CD4-positive, alpha-beta T cell (primary cell): Measurements from ENCODE around the gene CPNE7. TPM values are rescaled to one million over a fixed set of nuclear protein-coding genes. Genes with fewer than 3 reads are reported as not detected.

Source experiments
- ATAC-seq: fragments of 200-7000 bp; cut with Tn5 transposase; one replicate; pipeline ENCODE4 v1.10.0; 2022; ENCODE audit warnings: mild to moderate bottlenecking; ENCODE audit not compliant: poor library complexity
- CTCF ChIA-PET: fragments of 350-600 bp; sonication (Branson Sonifier 250); formaldehyde crosslinking; loops from one replicate; lab custom pipeline; 2021; ENCODE audit warnings: antibody characterized with exemption, inconsistent platforms; lab: Charles Lee
- POLR2A ChIA-PET: fragments of 350-600 bp; sonication (Branson Sonifier 250); formaldehyde crosslinking; loops from one replicate; lab custom pipeline; 2021; ENCODE audit warnings: antibody characterized with exemption, inconsistent platforms; lab: Charles Lee
- DNase-seq, 14 experiments: peaks; one replicate each; pipeline ENCODE4 v3.0.0-alpha.2; 2013 to 2020; ENCODE audit warnings: mixed read lengths in 2 of 14
- H3K27ac ChIP-seq, 2 donors: one replicate each; pipeline versions ENCODE4 v1.5.1 to v1.7.0; 2013; ENCODE audit warnings: low read length in 2 of 2, low read depth in 1 of 2, mild to moderate bottlenecking in 1 of 2
- H3K27me3 ChIP-seq, 2 experiments: 1 replicate in 1 of 2; 2 replicates in 1 of 2; pipeline versions ENCODE4 v1.6.1 to v1.7.0; 2013; ENCODE audit warnings: low read length in 2 of 2, control low read depth in 1 of 2, mild to moderate bottlenecking in 1 of 2, moderate library complexity in 1 of 2; ENCODE audit not compliant: insufficient read depth in 2 of 2, control insufficient read depth in 1 of 2
- H3K36me3 ChIP-seq: one replicate; pipeline ENCODE4 v1.6.1; 2013; ENCODE audit warnings: low read length, control low read depth; ENCODE audit not compliant: insufficient read depth
- H3K4me1 ChIP-seq: one replicate; pipeline ENCODE4 v1.6.1; 2013; ENCODE audit warnings: low read length, control low read depth; ENCODE audit not compliant: insufficient read depth
- H3K4me3 ChIP-seq: one replicate; pipeline ENCODE4 v1.5.1; 2013; ENCODE audit warnings: mild to moderate bottlenecking, low read length, moderate library complexity
- H3K9me3 ChIP-seq, 2 experiments: 1 replicate in 1 of 2; 2 replicates in 1 of 2; pipeline versions ENCODE4 v1.6.1 to v1.7.0; 2013; ENCODE audit warnings: low read length in 2 of 2, mild to moderate bottlenecking in 2 of 2, control low read depth in 1 of 2, moderate library complexity in 1 of 2; ENCODE audit not compliant: control insufficient read depth in 1 of 2, insufficient read depth in 1 of 2
- H3K27ac Mint-ChIP-seq: one replicate; pipeline ENCODE4 v1.8.0; 2020; ENCODE audit warnings: mixed read lengths
- H3K27me3 Mint-ChIP-seq: one replicate; pipeline ENCODE4 v1.8.0; 2021; ENCODE audit warnings: mixed read lengths
- H3K36me3 Mint-ChIP-seq: one replicate; pipeline ENCODE4 v1.8.0; 2021; ENCODE audit warnings: low read depth, mixed read lengths
- H3K4me1 Mint-ChIP-seq: one replicate; pipeline ENCODE4 v1.8.0; 2021; ENCODE audit warnings: low read depth, mixed read lengths
- H3K4me3 Mint-ChIP-seq: one replicate; pipeline ENCODE4 v1.8.0; 2020; ENCODE audit warnings: mild to moderate bottlenecking, mixed read lengths
- H3K9me3 Mint-ChIP-seq: one replicate; pipeline ENCODE4 v1.8.0; 2020; ENCODE audit warnings: mixed read lengths
- CTCF ChIP-seq: fragments of 200-600 bp; IDR thresholded peaks from one replicate; pipeline ENCODE4 v1.8.0; 2022; ENCODE audit warnings: antibody characterized with exemption, mild to moderate bottlenecking
- intact Hi-C, 2 experiments: fragments of 100-400 bp; cut with DNase I in 1 of 2; cut with micrococcal nuclease in 1 of 2; formaldehyde crosslinking; loops; one replicate each; pipeline versions ENCODE4 v1.15.1 to v1.9.0; 2023 to 2025; cut with DNase I, micrococcal nuclease
- total RNA-seq, 174 experiments: library from RNA in 2 of 174; stranded (reverse) in 2 of 174; gene quantifications; one replicate each; pipeline ENCODE4 v1.2.3 and lab custom pipeline; 2021 to 2026

The CPNE7 gene
- total RNA-seq, 2 experiments from 2014 or later = 1.0 to 1.3 TPM

- H3K36me3 Mint-ChIP-seq = no peaks in the 10 kb centered on the region
- no peaks in the 10 kb centered on the region for H3K9me3 Mint-ChIP-seq
- Histone ChIP-seq H3K36me3 (no peaks in the 10 kb centered on the region), H3K27me3 (peaks cover 11 to 14% of the 10 kb centered on the region in 2 experiments), H3K27ac (no peak overlapping the region), H3K9me3 (peaks cover 0 to 7% of the 10 kb centered on the region in 2 experiments), H3K4me3 (no peak overlapping the region), H3K4me1 (peaks cover 34% of the 10 kb centered on the region)
- no peak for TF ChIP-seq CTCF
- peak in 1 of 14 experiments; percentile 4 for DNase-seq
- H3K27me3 Mint-ChIP-seq = peaks cover 20% of the 10 kb centered on the region
- H3K27ac Mint-ChIP-seq = no peak overlapping the region
- no peak for ATAC-seq
- intact Hi-C loops = loop anchor here in 1 of 2 experiments (10.0 kb wide), 1 partner anchor 291 kb away; no protein-coding TSS in a partner anchor
- ChIA-PET POLR2A (no interaction called here), CTCF (no interaction called here)
- H3K4me3 Mint-ChIP-seq = peak overlapping the region; percentile 30
- peaks cover 16% of the 10 kb centered on the region for H3K4me1 Mint-ChIP-seq
Observed at GRCh38 chr16:89573826-89574680, 1.5 kb upstream of the CPNE7 start.

- peak; percentile 34 for TF ChIP-seq CTCF
- Histone ChIP-seq H3K4me1 (peaks cover 34% of the 10 kb centered on the region), H3K9me3 (peaks cover 0 to 7% of the 10 kb centered on the region in 2 experiments), H3K36me3 (no peaks in the 10 kb centered on the region), H3K27ac (no peak overlapping the region), H3K27me3 (peaks cover 11 to 14% of the 10 kb centered on the region in 2 experiments), H3K4me3 (peak overlapping the region; percentile 39)
- ATAC-seq (peak; percentile 67), DNase-seq (peak; percentile 10 to 77 (median 49))
- CTCF ChIA-PET = no interaction called here
- POLR2A ChIA-PET = interaction anchor here (1.1 kb wide), 1 partner anchor 19 kb away, joined by 3 read pairs; no protein-coding TSS in a partner anchor
- Mint-ChIP-seq H3K4me1 (peaks cover 16% of the 10 kb centered on the region), H3K27me3 (peaks cover 20% of the 10 kb centered on the region), H3K9me3 (no peaks in the 10 kb centered on the region), H3K4me3 (peak overlapping the region; percentile 45), H3K27ac (no peak overlapping the region), H3K36me3 (no peaks in the 10 kb centered on the region)
- intact Hi-C loops = loop anchor here in 1 of 2 experiments (1.0 to 10.0 kb wide), 2 partner anchors 67 to 290 kb away; no protein-coding TSS in a partner anchor
Observed at GRCh38 chr16:89574681-89575246, 794 bp upstream of the CPNE7 start.

GRCh38 chr16:89576153-89577054 is 846 bp downstream of the CPNE7 start:
- no peak overlapping the region for H3K4me3 Mint-ChIP-seq
- no peaks in the 10 kb centered on the region for H3K36me3 ChIP-seq
- peaks cover 11 to 14% of the 10 kb centered on the region in 2 experiments for H3K27me3 ChIP-seq
- intact Hi-C loops = loop anchor here in 1 of 2 experiments (10.0 kb wide), 1 partner anchor 288 kb away; no protein-coding TSS in a partner anchor
- ChIA-PET POLR2A (interaction anchor here (0.7 kb wide), 1 partner anchor 343 kb away, joined by 3 read pairs; no protein-coding TSS in a partner anchor), CTCF (no interaction called here)
- no peak overlapping the region for H3K4me3 ChIP-seq
- ATAC-seq (no peak), DNase-seq (peak in 1 of 14 experiments; percentile 7)
- no peak overlapping the region for H3K27ac Mint-ChIP-seq
- no peaks in the 10 kb centered on the region for H3K36me3 Mint-ChIP-seq
- peaks cover 16% of the 10 kb centered on the region for H3K4me1 Mint-ChIP-seq
- H3K4me1 ChIP-seq = peaks cover 34% of the 10 kb centered on the region
- H3K27me3 Mint-ChIP-seq = peaks cover 20% of the 10 kb centered on the region
- no peak for TF ChIP-seq CTCF
- H3K9me3 ChIP-seq = peaks cover 0 to 7% of the 10 kb centered on the region in 2 experiments
- no peak overlapping the region for H3K27ac ChIP-seq
- no peaks in the 10 kb centered on the region for H3K9me3 Mint-ChIP-seq
